Dendritic cell treated with granulocyte-macrophage colony-stimulating factor and Interleukin-4, amounts not matched to agents 40 ng/mL and 50 ng/mL, for 4 days (primary cell): ENCODE data around the gene EID1.
"Not testable (repeated sequence)": the region's sequence is repeated elsewhere in the genome, so short reads cannot be mapped to it uniquely, and the experiment has no call there.

ENCODE experiments used
- H3K27ac Mint-ChIP-seq: one replicate; pipeline ENCODE4 v1.8.0; 2022; ENCODE audit warnings: mild to moderate bottlenecking, mixed read lengths
- H3K27me3 Mint-ChIP-seq: one replicate; pipeline ENCODE4 v1.8.0; 2022; ENCODE audit warnings: mild to moderate bottlenecking, mixed read lengths
- H3K36me3 Mint-ChIP-seq: one replicate; pipeline ENCODE4 v1.8.0; 2022; ENCODE audit warnings: low read depth, mixed read lengths
- H3K4me1 Mint-ChIP-seq: one replicate; pipeline ENCODE4 v1.8.0; 2022; ENCODE audit warnings: low read depth, mixed read lengths
- H3K4me3 Mint-ChIP-seq: one replicate; pipeline ENCODE4 v1.8.0; 2022; ENCODE audit warnings: mild to moderate bottlenecking, moderate library complexity, mixed read lengths
- H3K9me3 Mint-ChIP-seq: one replicate; pipeline ENCODE4 v1.8.0; 2022; ENCODE audit warnings: mixed read lengths
- intact Hi-C: fragments of 100-400 bp; cut with micrococcal nuclease; formaldehyde crosslinking; loops from one replicate; pipeline ENCODE4 v1.15.0; 2022

The EID1 gene

GRCh38 chr15:48905216-48905615, 27.3 kb downstream of the EID1 start:
- peaks cover 2% of the 10 kb centered on the region for H3K9me3 Mint-ChIP-seq
- peaks cover 3% of the 10 kb centered on the region for H3K27me3 Mint-ChIP-seq
- intact Hi-C loops: no loop called here
- H3K36me3 Mint-ChIP-seq: no peaks in the 10 kb centered on the region
- H3K27ac Mint-ChIP-seq: no peak overlapping the region
- no peak overlapping the region for H3K4me3 Mint-ChIP-seq
- H3K4me1 Mint-ChIP-seq: no peaks in the 10 kb centered on the region

DNA sequence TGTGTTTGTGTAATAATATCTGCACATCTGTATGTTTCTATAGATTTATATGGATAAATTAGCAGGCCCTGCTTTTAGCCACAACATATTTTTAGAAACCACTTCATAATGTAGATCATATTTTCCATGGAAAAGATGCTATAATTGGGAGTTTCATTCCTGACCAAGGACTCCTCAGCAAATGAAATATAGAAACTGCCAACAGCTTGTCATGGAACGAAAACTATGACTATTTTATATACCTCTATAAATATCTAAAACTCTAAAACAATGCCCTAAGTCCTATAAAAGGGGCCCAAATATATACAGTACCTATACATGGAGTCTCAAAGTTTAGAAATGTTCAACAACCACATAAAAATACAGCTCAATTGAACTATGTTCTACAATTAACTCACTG, 27.9 kb downstream of the EID1 start:
- Mint-ChIP-seq H3K4me3 (no peak overlapping the region), H3K36me3 (no peaks in the 10 kb centered on the region), H3K27me3 (peaks cover 5% of the 10 kb centered on the region), H3K9me3 (peaks cover 9% of the 10 kb centered on the region), H3K27ac (no peak overlapping the region), H3K4me1 (no peaks in the 10 kb centered on the region)
- intact Hi-C loops: no loop called here

- H3K27ac Mint-ChIP-seq, intact Hi-C loops, H3K4me3 Mint-ChIP-seq, H3K27me3 Mint-ChIP-seq, H3K9me3 Mint-ChIP-seq, H3K4me1 Mint-ChIP-seq, H3K36me3 Mint-ChIP-seq: not testable (repeated sequence)
These were observed 31.4 kb downstream of the EID1 start for GRCh38 chr15:48909313-48909712.

GRCh38 chr15:48910554-48910953, 32.6 kb downstream of the EID1 start:
- intact Hi-C loops, H3K36me3 Mint-ChIP-seq, H3K27ac Mint-ChIP-seq, H3K4me3 Mint-ChIP-seq, H3K4me1 Mint-ChIP-seq, H3K27me3 Mint-ChIP-seq, H3K9me3 Mint-ChIP-seq: not testable (repeated sequence)

- Mint-ChIP-seq H3K4me1 (no peaks in the 10 kb centered on the region), H3K9me3 (peaks cover 9% of the 10 kb centered on the region), H3K4me3 (no peak overlapping the region), H3K27me3 (peaks cover 8% of the 10 kb centered on the region), H3K36me3 (no peaks in the 10 kb centered on the region), H3K27ac (no peak overlapping the region)
- intact Hi-C loops: no loop called here
These were observed 35.2 kb downstream of the EID1 start for GRCh38 chr15:48913141-48913540.

GRCh38 chr15:48914717-48915116, 36.8 kb downstream of the EID1 start:
- no peaks in the 10 kb centered on the region for H3K36me3 Mint-ChIP-seq
- no peak overlapping the region for H3K27ac Mint-ChIP-seq
- H3K4me3 Mint-ChIP-seq: no peak overlapping the region
- H3K9me3 Mint-ChIP-seq: peaks cover 9% of the 10 kb centered on the region
- intact Hi-C loops: no loop called here
- peaks cover 5% of the 10 kb centered on the region for H3K27me3 Mint-ChIP-seq
- no peaks in the 10 kb centered on the region for H3K4me1 Mint-ChIP-seq

GRCh38 chr15:48915861-48916260, 37.9 kb downstream of the EID1 start:
- intact Hi-C loops: no loop called here
- H3K4me3 Mint-ChIP-seq: no peak overlapping the region
- H3K27ac Mint-ChIP-seq: no peak overlapping the region
- H3K36me3 Mint-ChIP-seq: no peaks in the 10 kb centered on the region
- H3K9me3 Mint-ChIP-seq: peaks cover under 1% of the 10 kb centered on the region
- no peaks in the 10 kb centered on the region for H3K4me1 Mint-ChIP-seq
- H3K27me3 Mint-ChIP-seq: peaks cover 3% of the 10 kb centered on the region

- H3K27ac Mint-ChIP-seq: no peak overlapping the region
- no peaks in the 10 kb centered on the region for H3K9me3 Mint-ChIP-seq
- H3K27me3 Mint-ChIP-seq: peaks cover 1% of the 10 kb centered on the region
- H3K4me1 Mint-ChIP-seq: no peaks in the 10 kb centered on the region
- intact Hi-C loops: no loop called here
- H3K4me3 Mint-ChIP-seq: no peak overlapping the region
- no peaks in the 10 kb centered on the region for H3K36me3 Mint-ChIP-seq
These were observed 38.8 kb downstream of the EID1 start for GRCh38 chr15:48916721-48917120.

GRCh38 chr15:48922046-48922445, 44.1 kb downstream of the EID1 start:
- Mint-ChIP-seq H3K4me3 (no peak overlapping the region), H3K27me3 (peaks cover under 1% of the 10 kb centered on the region), H3K36me3 (no peaks in the 10 kb centered on the region), H3K27ac (no peak overlapping the region), H3K9me3 (no peaks in the 10 kb centered on the region), H3K4me1 (no peaks in the 10 kb centered on the region)
- intact Hi-C loops: no loop called here

DNA sequence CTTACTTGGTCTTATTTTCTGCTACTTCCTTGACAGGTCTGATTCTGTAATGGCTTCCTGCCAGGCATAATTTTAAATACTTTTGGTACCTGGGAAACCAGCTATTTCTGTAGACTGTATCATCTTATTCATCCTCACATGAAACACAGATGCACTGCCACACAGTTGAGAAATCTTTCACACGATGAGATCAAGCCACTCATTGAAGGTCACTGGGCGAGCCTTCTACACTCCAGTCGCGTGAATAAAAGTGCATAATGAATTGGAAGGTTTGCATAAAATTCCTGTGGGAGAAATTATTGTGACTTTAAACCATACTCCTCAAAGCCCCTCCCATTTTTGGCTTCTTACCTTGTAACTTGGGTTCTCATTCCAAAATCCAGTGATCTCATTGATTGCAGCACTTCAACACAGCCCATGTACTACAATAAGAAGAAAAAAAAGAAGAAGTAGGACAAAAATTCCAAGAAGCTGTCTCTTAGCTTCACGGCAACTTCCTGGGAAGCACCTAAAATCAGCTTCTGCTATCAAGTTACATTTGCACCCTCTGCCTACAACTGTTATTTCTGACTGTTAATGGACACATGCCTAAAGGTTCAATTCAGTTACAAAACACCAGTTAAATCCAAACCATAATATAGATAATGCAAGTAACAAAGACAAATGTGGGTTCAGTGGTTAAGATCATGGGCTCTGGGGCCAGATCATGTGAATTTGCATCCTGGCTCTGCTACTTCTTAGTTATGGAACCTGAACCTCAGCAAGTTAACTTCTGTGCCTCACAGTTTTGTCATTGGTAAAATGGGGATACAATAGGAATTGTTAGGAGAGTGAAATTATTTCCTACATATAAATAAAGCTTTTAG, 46.8 kb downstream of the EID1 start:
- Mint-ChIP-seq H3K27ac (no peak overlapping the region), H3K36me3 (no peaks in the 10 kb centered on the region), H3K9me3 (no peaks in the 10 kb centered on the region), H3K4me1 (no peaks in the 10 kb centered on the region), H3K4me3 (no peak overlapping the region), H3K27me3 (no peaks in the 10 kb centered on the region)
- intact Hi-C loops: no loop called here

DNA sequence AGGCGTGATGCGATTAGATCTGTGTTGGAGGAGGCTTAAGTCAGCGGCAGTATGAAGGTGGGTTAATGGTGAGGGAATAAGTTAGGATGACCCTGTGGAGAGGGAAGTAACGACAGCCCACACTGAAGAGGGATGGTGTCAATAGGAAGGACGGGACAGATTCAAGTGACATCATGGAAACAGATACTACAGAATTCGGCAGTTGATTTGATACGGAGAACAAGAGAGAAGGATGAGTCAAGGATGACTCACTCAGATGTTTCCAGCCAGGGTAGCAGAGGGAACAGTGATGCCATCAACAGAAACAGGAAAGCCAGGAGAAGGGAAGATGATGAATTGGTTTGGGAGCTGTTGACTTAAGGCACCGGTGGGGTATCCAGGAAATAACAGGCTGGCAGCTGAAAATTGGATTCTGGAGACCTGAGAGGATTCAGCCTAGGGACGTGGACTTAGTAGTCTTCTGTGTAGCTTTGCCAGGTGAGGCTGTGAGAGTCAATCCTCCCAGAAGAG, 47.8 kb downstream of the EID1 start:
- intact Hi-C loops: no loop called here
- Mint-ChIP-seq H3K27me3 (no peaks in the 10 kb centered on the region), H3K9me3 (no peaks in the 10 kb centered on the region), H3K4me3 (no peak overlapping the region), H3K27ac (no peak overlapping the region), H3K4me1 (no peaks in the 10 kb centered on the region), H3K36me3 (no peaks in the 10 kb centered on the region)

- H3K9me3 Mint-ChIP-seq: no peaks in the 10 kb centered on the region
- no peaks in the 10 kb centered on the region for H3K36me3 Mint-ChIP-seq
- H3K27ac Mint-ChIP-seq: no peak overlapping the region
- intact Hi-C loops: no loop called here
- no peaks in the 10 kb centered on the region for H3K27me3 Mint-ChIP-seq
- no peaks in the 10 kb centered on the region for H3K4me1 Mint-ChIP-seq
- H3K4me3 Mint-ChIP-seq: no peak overlapping the region
These were observed 51.1 kb downstream of the EID1 start for GRCh38 chr15:48928877-48929538.

DNA sequence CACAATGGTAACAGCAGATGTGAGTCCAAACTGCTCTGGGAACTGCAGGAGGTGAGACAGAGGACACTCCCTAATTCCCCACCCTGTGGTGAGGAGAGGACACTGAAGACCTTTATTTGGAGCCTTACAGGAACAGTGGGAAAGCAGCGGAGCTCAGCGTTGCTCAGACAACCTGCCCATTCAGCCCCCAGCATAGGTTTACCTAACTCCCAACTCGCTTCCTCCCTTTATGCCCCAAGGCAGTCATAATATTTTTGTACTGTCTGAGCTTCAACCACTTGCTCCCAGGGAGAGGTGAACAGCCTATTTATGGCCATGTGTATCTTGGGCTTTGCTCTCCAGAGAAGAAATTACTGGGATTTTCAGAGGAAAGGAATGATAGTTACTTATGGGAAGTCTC, 51.7 kb downstream of the EID1 start:
- no peak overlapping the region for H3K4me3 Mint-ChIP-seq
- no peaks in the 10 kb centered on the region for H3K4me1 Mint-ChIP-seq
- H3K27me3 Mint-ChIP-seq: no peaks in the 10 kb centered on the region
- H3K36me3 Mint-ChIP-seq: no peaks in the 10 kb centered on the region
- no peak overlapping the region for H3K27ac Mint-ChIP-seq
- intact Hi-C loops: no loop called here
- H3K9me3 Mint-ChIP-seq: no peaks in the 10 kb centered on the region
